ENCODE data around the gene LKAAEAR1.

LKAAEAR1 gene

GRCh38 chr20:64048402-64049044, 35.7 kb downstream of the LKAAEAR1 start:
- no peak for DNase-seq

- no peak for DNase-seq
These were observed 36.2 kb downstream of the LKAAEAR1 start for GRCh38 chr20:64047968-64048401.

- no peak for DNase-seq
These were observed 37.2 kb downstream of the LKAAEAR1 start for GRCh38 chr20:64047046-64047389.

GRCh38 chr20:64045346-64046011, 38.7 kb downstream of the LKAAEAR1 start:
- DNase-seq = no peak

- DNase-seq = no peak
These were observed 39.5 kb downstream of the LKAAEAR1 start for GRCh38 chr20:64044484-64045247.

- DNase-seq = no peak
These were observed 40.4 kb downstream of the LKAAEAR1 start for GRCh38 chr20:64043768-64044167.

GRCh38 chr20:64042054-64042781, 42.0 kb downstream of the LKAAEAR1 start:
- no peak for DNase-seq

GRCh38 chr20:64041781-64042053, 42.5 kb downstream of the LKAAEAR1 start:
- no peak for DNase-seq

- no peak for DNase-seq
These were observed 43.0 kb downstream of the LKAAEAR1 start for GRCh38 chr20:64041040-64041780.

- DNase-seq = no peak
These were observed 43.8 kb downstream of the LKAAEAR1 start for GRCh38 chr20:64040231-64041039.

- no peak for DNase-seq
These were observed 44.7 kb downstream of the LKAAEAR1 start for GRCh38 chr20:64039293-64040160.

GRCh38 chr20:64038565-64039292, 45.5 kb downstream of the LKAAEAR1 start:
- DNase-seq = peak; percentile 80

GRCh38 chr20:64038224-64038564, 46.0 kb downstream of the LKAAEAR1 start:
- DNase-seq = no peak

GRCh38 chr20:64037498-64038213, 46.5 kb downstream of the LKAAEAR1 start:
- DNase-seq = no peak

GRCh38 chr20:64037199-64037497, 47.0 kb downstream of the LKAAEAR1 start:
- DNase-seq = no peak

- DNase-seq = no peak
These were observed 47.6 kb downstream of the LKAAEAR1 start for GRCh38 chr20:64036346-64037198.

- DNase-seq = no peak
These were observed 48.3 kb downstream of the LKAAEAR1 start, which contains the start of gene C20orf204 for GRCh38 chr20:64035933-64036345. Gene C20orf204, plus strand, starts transcription at chr20:64036182. Its CDS starts 142 bp downstream, at chr20:64036324.

- peak; percentile 43 for DNase-seq
These were observed 48.9 kb downstream of the LKAAEAR1 start for GRCh38 chr20:64035066-64035932.
